HEK293 (cell line): ENCODE data around the gene SLC35F3.

ENCODE experiments used
- CTCF ChIA-PET: fragments of 350-600 bp; formaldehyde crosslinking; extraction: SDS; loops from one replicate; lab custom pipeline; 2021; ENCODE audit warnings: antibody characterized with exemption; lab: Yijun Ruan, JAX
- POLR2A ChIA-PET: fragments of 300-600 bp; formaldehyde crosslinking; extraction: SDS; loops from one replicate; lab custom pipeline; 2020; ENCODE audit warnings: antibody characterized with exemption, inconsistent platforms; lab: Yijun Ruan, JAX
- H3K27ac ChIP-seq: fragments of 200-500 bp; sonication (Bioruptor generic); 2 replicates; pipeline ENCODE4 v1.5.1; 2014; ENCODE audit warnings: low read depth, low read length, control low read depth, inconsistent platforms; ENCODE audit errors: extremely low read depth
- H3K36me3 ChIP-seq, 2 experiments: fragments of 200-500 bp in 1 of 2; sonication (Bioruptor generic) in 1 of 2; 1 replicate in 1 of 2; 2 replicates in 1 of 2; pipeline ENCODE4 v1.5.1; 2014 to 2017; ENCODE audit warnings: inconsistent platforms in 2 of 2, low read length in 2 of 2; ENCODE audit not compliant: control insufficient read depth in 2 of 2, insufficient read depth in 1 of 2
- H3K4me1 ChIP-seq: fragments of 200-500 bp; sonication (Bioruptor generic); 2 replicates; pipeline ENCODE4 v1.5.1; 2014; ENCODE audit warnings: mild to moderate bottlenecking, low read length, inconsistent platforms; ENCODE audit not compliant: control insufficient read depth, insufficient read depth
- H3K4me3 ChIP-seq: 2 replicates; pipeline ENCODE4 v1.5.1; 2011; ENCODE audit warnings: low read depth, mild to moderate bottlenecking, control low read depth, low read length, moderate library complexity
- H3K9me3 ChIP-seq: fragments of 200-500 bp; sonication (Bioruptor generic); 2 replicates; pipeline ENCODE4 v1.5.1; 2014; ENCODE audit warnings: low read depth, low read length, inconsistent platforms; ENCODE audit not compliant: control insufficient read depth, insufficient read depth
- BCL11B ChIP-seq: fragments of 450-650 bp; formaldehyde crosslinking; IDR thresholded peaks from 2 replicates; pipeline ENCODE4 v1.5.1; 2016; ENCODE audit warnings: low read depth, missing biosample characterization, missing genetic modification characterization
- MEIS1 ChIP-seq: sonication (generic); formaldehyde crosslinking; IDR thresholded peaks from 2 replicates; pipeline ENCODE4 v1.8.1; 2022; ENCODE audit warnings: missing genetic modification reagents, mild to moderate bottlenecking, borderline replicate concordance
- PRDM2 ChIP-seq: fragments of 450-650 bp; formaldehyde crosslinking; IDR thresholded peaks from 2 replicates; pipeline ENCODE4 v1.5.1; 2016; ENCODE audit warnings: missing biosample characterization, missing genetic modification characterization, borderline replicate concordance
- SETDB1 ChIP-seq: IDR thresholded peaks from one replicate; pipeline ENCODE4 v1.6.1; 2017; ENCODE audit warnings: mild to moderate bottlenecking, low read length, moderate library complexity, mixed read lengths; ENCODE audit not compliant: insufficient read length
- ZBTB21 ChIP-seq: fragments of 450-650 bp; formaldehyde crosslinking; IDR thresholded peaks from 2 replicates; pipeline ENCODE4 v1.5.1; 2017; ENCODE audit warnings: missing biosample characterization, missing genetic modification characterization
- ZNF26 ChIP-seq: fragments of 450-650 bp; formaldehyde crosslinking; IDR thresholded peaks from 2 replicates; pipeline ENCODE4 v1.5.1; 2016; ENCODE audit warnings: missing biosample characterization, missing genetic modification characterization
- ZNF350 ChIP-seq: fragments of 450-650 bp; formaldehyde crosslinking; IDR thresholded peaks from 2 replicates; pipeline ENCODE4 v1.5.0; 2017; ENCODE audit warnings: missing biosample characterization, mild to moderate bottlenecking, missing genetic modification characterization
- ZNF416 ChIP-seq: fragments of 450-650 bp; formaldehyde crosslinking; IDR thresholded peaks from 2 replicates; pipeline ENCODE4 v1.5.1; 2016; ENCODE audit warnings: missing biosample characterization, missing genetic modification characterization
- ZNF561 ChIP-seq: fragments of 450-650 bp; IDR thresholded peaks from 2 replicates; pipeline ENCODE4 v1.5.1; 2018; ENCODE audit warnings: missing biosample characterization, missing genetic modification characterization, borderline replicate concordance
- ZNF692 ChIP-seq: fragments of 450-650 bp; formaldehyde crosslinking; IDR thresholded peaks from 2 replicates; pipeline ENCODE4 v1.5.1; 2016; ENCODE audit warnings: missing biosample characterization, missing genetic modification characterization
- ZSCAN5A ChIP-seq: fragments of 450-650 bp; formaldehyde crosslinking; IDR thresholded peaks from 2 replicates; pipeline ENCODE4 v1.5.1; 2016; ENCODE audit warnings: missing biosample characterization, missing genetic modification characterization

SLC35F3 gene

GRCh38 chr1:233905416-233906051 lies 1.1 kb downstream of the SLC35F3 start (continued):
- TF ChIP-seq ZNF692 (tag by site-specific recombination) (no peak), ZNF26 (tag by site-specific recombination) (no peak), ZBTB21 (tag by site-specific recombination) (no peak)

GRCh38 chr1:233907151-233907550 lies 2.7 kb downstream of the SLC35F3 start:
- H3K4me3 ChIP-seq, result no peak overlapping the region
- no peak overlapping the region for H3K27ac ChIP-seq
- ChIA-PET CTCF (interaction anchor here (1.5 to 2.5 kb wide), 2 partner anchors 467 to 512 kb away, joined by 6 to 9 read pairs; no protein-coding TSS in a partner anchor), POLR2A (no interaction called here)
- no peaks in the 10 kb centered on the region for H3K9me3 ChIP-seq
- no peak for TF ChIP-seq ZSCAN5A (tag by site-specific recombination)
- no peak for TF ChIP-seq ZNF561
- no peak for TF ChIP-seq SETDB1
- no peak for TF ChIP-seq MEIS1 (CRISPR knock-in tag)
- TF ChIP-seq ZNF350, result no peak
- no peak for TF ChIP-seq ZNF416 (tag by site-specific recombination)
- no peak for TF ChIP-seq PRDM2 (tag by site-specific recombination)
- no peaks in the 10 kb centered on the region for H3K36me3 ChIP-seq
- H3K4me1 ChIP-seq, result no peaks in the 10 kb centered on the region

- H3K27ac ChIP-seq, result no peak overlapping the region
- CTCF ChIA-PET, result interaction anchor here (0.6 to 2.5 kb wide), 2 partner anchors 165 to 467 kb away, joined by 3 to 9 read pairs; no protein-coding TSS in a partner anchor
- TF ChIP-seq BCL11B, result no peak
- TF ChIP-seq, all 188 proteins: peak for 0
Observed at GRCh38 chr1:233908092-233908491, 3.6 kb downstream of the SLC35F3 start.

More at GRCh38 chr1:233908092-233908491, 3.6 kb downstream of the SLC35F3 start:
- POLR2A ChIA-PET, result no interaction called here
- H3K4me3 ChIP-seq, result no peak overlapping the region
- H3K9me3 ChIP-seq, result no peaks in the 10 kb centered on the region
- no peaks in the 10 kb centered on the region for H3K36me3 ChIP-seq
- H3K4me1 ChIP-seq, result no peaks in the 10 kb centered on the region
